ENCODE results near the gene RALGPS1.

RALGPS1 gene

GRCh38 chr9:126915846-126916543, 1.4 kb downstream of the RALGPS1 start:
- DNase-seq (ENCODE audit: low spot score) = no peak
- no peak for TF ChIP-seq CTCF (IDR thresholded peaks at IDR 0.05; ENCODE audit: extremely low read depth, insufficient read depth, missing control alignments)
- in situ Hi-C loops (cut with MboI; ENCODE audit: low pct_unique_long_range_greater_than_20kb, low sequenced_read_pairs, unreplicated experiment) = no loop called here

GRCh38 chr9:126916909-126917308, 2.3 kb downstream of the RALGPS1 start:
- in situ Hi-C loops (cut with MboI; ENCODE audit: low pct_unique_long_range_greater_than_20kb, low sequenced_read_pairs, unreplicated experiment) = no loop called here
- TF ChIP-seq CTCF (IDR thresholded peaks at IDR 0.05; ENCODE audit: extremely low read depth, insufficient read depth, missing control alignments) = peak; percentile 13
- DNase-seq (ENCODE audit: low spot score) = no peak

- in situ Hi-C loops (cut with MboI; ENCODE audit: low pct_unique_long_range_greater_than_20kb, low sequenced_read_pairs, unreplicated experiment) = no loop called here
- no peak for DNase-seq (ENCODE audit: low spot score)
- no peak for TF ChIP-seq CTCF (IDR thresholded peaks at IDR 0.05; ENCODE audit: extremely low read depth, insufficient read depth, missing control alignments)
These were observed 4.6 kb downstream of the RALGPS1 start for GRCh38 chr9:126919193-126919592.

GRCh38 chr9:126925876-126926275, 11.3 kb downstream of the RALGPS1 start:
- in situ Hi-C loops (cut with MboI; ENCODE audit: low pct_unique_long_range_greater_than_20kb, low sequenced_read_pairs, unreplicated experiment) = no loop called here
- DNase-seq (ENCODE audit: low spot score) = no peak
- no peak for TF ChIP-seq CTCF (IDR thresholded peaks at IDR 0.05; ENCODE audit: extremely low read depth, insufficient read depth, missing control alignments)

- in situ Hi-C loops (cut with MboI; ENCODE audit: low pct_unique_long_range_greater_than_20kb, low sequenced_read_pairs, unreplicated experiment) = no loop called here
- TF ChIP-seq CTCF (IDR thresholded peaks at IDR 0.05; ENCODE audit: extremely low read depth, insufficient read depth, missing control alignments) = no peak
- DNase-seq (ENCODE audit: low spot score) = no peak
These were observed 11.8 kb downstream of the RALGPS1 start for GRCh38 chr9:126926364-126926763.

- in situ Hi-C loops (cut with MboI; ENCODE audit: low pct_unique_long_range_greater_than_20kb, low sequenced_read_pairs, unreplicated experiment) = no loop called here
- no peak for DNase-seq (ENCODE audit: low spot score)
- no peak for TF ChIP-seq CTCF (IDR thresholded peaks at IDR 0.05; ENCODE audit: extremely low read depth, insufficient read depth, missing control alignments)
These were observed 12.8 kb downstream of the RALGPS1 start for GRCh38 chr9:126927419-126927818.
